GM18907 (cell line): ENCODE results near the gene PSME2.

Experiments
- ATAC-seq: cut with Tn5 transposase; IDR thresholded peaks from one replicate; pipeline ENCODE4 v1.9.1; 2021; ENCODE audit warnings: mild to moderate bottlenecking, moderate library complexity; ENCODE audit not compliant: unreplicated experiment

Gene PSME2

GRCh38 chr14:24179961-24180796 is 33.8 kb upstream of the PSME2 start:
- ATAC-seq, result no peak

- ATAC-seq, result no peak
Measured at GRCh38 chr14:24179294-24179960, 33.0 kb upstream of the PSME2 start.

DNA sequence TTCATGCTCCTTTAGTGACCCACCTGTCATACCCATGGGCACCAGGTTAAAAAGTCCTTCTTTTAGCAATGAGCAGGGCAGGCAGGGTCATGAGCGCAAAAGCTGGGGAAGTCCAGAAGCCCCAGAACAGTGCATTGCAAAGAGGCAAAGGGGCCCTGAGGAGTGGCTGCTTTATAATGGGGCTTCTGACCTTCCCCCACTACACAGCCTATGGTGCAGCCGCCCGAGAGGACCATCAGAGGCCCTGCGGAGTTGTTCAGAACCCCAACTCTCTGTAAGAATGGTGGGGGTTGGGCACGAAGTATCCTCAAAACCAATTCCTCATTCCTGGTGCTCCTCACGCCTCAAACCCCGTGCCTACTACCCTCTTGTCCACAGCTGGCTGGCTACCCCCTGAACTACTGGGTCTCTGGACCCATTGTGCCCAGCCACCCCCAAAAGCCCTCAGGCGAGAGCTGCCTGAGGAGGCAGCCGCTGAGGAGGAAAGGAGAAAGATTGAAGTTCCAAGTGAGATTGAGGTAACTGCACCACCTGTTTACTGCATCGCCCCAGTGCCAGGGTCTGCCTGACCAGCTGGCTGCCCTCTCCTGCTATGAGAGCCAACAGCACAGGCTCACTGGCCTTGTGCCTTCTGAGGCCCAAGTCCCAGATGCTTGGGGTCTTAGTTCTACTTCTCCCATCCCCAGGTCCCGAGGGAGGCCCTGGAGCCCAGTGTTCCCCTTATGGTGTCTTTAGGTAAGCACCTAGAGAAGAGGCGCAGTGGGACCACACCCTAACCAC is 32.2 kb upstream of the PSME2 start:
- ATAC-seq, result no peak

DNA sequence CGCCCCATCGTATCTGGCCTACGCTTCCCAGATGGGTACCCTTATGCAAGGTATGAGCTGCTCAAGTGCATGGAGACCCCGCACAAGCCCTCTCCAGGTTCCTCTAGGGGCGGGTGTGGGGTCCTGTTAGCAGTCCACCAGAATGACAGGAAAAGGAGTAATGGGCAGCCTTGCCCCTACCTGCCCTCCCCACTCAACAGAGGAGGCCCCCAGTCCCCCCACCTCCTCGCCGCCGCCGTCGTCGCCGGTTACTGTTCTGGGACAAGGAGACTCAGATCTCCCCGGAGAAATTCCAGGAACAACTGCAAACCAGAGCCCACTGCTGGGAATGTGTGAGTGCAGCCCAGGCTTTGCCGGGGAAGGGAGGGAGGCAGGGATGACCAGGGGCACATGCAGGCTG is 31.5 kb upstream of the PSME2 start:
- ATAC-seq, result no peak

GRCh38 chr14:24177041-24177825 is 30.8 kb upstream of the PSME2 start:
- no peak for ATAC-seq

DNA sequence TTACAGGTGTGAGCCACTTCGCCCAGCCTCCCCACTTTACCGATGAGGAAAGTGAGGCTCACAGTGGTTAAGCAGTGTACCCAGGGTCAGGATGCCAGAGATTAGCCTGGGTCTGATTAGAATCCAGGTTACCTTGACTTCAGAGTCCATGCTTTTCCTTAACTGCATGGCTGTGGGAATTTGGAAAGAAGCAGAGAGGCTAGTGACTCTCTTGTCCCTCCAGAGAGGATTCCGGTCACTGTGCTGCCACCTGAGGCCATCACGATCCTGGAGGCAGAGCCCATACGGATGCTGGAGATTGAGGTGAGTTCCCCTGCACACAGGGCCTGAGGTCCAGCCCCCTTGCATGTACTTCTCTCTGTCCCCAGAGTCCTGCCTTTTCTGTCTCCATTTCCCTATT is 30.2 kb upstream of the PSME2 start:
- ATAC-seq, result no peak

- no peak for ATAC-seq
Measured at GRCh38 chr14:24172871-24173281, 26.5 kb upstream of the PSME2 start.

GRCh38 chr14:24172261-24172860 is 26.0 kb upstream of the PSME2 start:
- no peak for ATAC-seq

DNA sequence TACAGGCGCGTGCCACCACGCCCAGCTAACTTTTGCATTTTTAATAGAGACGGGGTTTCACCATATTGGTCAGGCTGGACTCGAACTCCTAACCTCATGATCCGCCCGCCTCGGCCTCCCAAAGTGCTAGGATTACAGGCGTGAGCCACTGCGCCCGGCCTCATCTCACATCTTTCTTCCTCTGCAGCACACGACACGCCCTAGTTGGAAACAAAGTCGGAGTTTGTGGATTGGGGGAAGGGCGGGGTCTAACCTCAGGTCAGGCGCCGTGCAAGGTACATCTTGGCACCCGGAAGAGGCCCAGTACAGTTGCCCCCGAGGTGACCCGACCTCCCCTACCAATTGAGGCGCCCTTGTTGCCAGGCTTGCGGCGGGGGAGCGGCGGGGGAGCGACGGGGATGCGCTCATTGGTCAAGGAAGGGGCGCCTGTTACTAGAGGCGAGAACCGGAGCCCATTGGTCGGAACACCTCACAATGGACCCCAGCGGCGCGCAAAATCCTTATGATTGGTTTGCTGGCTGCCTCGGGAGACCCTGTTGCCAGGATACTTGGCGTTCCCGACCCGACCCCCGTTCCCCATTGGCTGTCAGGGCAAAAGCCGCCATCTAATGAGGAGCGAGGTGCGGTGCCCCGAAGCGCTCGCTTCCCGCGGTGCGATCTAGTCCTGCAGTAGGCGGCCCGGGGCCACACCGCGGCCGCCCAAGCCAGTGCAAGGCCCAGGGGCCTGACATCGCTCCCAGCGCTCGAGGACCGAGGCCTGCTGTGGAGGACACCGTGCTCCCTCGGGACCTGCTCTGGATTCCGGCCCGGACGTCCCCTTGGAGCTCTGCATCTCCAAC is 25.2 kb upstream of the PSME2 start, which contains the start of gene REC8:
Gene REC8 (plus strand): TSS at position 659 of the 839 bp plus-strand sequence. CDS start 473 bp downstream, outside the sequence.
- ATAC-seq, result peak; percentile 83

DNA sequence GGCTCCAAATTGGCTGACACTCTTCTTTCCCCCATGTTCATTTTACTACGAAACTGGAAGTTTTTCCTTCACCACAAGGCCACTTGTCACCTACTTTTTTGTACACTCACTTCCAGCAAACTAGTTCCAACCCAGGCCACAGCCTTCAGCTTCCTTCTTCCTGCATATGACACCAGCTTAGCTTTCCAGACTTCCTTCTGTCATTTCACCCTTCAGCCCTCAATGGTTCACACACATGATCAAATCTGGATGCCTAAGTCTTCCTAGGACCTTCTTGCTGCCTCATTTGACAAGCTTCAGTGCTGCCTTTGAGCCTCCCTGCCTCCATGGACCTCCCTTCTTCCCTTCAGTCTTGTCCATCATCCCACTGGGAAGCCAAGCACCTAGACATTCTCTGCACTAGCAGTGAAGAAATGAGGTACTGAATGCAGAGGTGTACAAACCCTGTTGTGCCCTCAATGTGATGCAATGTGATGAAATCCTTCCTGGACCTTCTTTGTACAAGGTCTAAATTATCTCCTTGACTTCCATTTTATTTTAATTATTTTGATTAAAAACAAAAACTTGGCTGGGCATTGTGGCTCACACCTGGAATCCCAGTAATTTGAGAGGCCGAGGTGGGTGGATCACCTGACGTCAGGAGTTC is 21.2 kb upstream of the PSME2 start:
- ATAC-seq, result no peak

DNA sequence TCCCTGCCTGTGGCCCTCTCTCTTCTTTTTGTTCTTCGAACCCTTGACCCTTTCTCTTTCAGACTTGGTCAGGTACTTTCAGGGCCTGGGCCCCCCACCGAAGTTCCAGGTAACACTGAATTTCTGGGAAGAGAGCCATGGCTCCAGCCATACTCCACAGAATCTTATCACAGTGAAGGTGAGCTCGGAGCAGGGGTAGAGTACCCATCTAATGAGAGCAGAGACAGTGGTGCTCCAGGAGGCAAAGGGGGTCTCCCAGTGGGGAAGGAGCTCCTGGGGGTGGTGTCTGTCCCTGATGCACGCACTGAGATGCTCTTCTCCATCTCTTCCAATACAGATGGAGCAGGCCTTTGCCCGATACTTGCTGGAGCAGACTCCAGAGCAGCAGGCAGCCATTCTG is 19.4 kb upstream of the PSME2 start:
- ATAC-seq, result no peak

- no peak for ATAC-seq
Measured at GRCh38 chr14:24164518-24164991, 18.1 kb upstream of the PSME2 start.

DNA sequence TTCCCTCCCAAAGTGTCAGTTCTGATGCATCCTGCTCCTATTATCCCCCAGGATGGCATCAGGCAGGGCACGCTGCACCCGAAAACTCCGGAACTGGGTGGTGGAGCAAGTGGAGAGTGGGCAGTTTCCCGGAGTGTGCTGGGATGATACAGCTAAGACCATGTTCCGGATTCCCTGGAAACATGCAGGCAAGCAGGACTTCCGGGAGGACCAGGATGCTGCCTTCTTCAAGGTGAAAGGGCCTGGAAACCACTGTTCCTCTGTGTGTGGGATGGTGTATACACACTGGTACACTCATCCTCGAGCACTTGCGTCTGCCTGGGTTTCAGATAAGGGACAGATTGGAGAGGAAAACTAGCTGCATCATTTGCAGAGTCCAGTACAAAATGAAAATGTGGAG is 15.7 kb upstream of the PSME2 start:
- ATAC-seq, result no peak

- ATAC-seq, result peak; percentile 83
Measured at GRCh38 chr14:24160850-24161804, 14.7 kb upstream of the PSME2 start, which contains the start of gene IRF9. Gene IRF9, plus strand, starts transcription at chr14:24161265. Its CDS starts 880 bp downstream, at chr14:24162145.

DNA sequence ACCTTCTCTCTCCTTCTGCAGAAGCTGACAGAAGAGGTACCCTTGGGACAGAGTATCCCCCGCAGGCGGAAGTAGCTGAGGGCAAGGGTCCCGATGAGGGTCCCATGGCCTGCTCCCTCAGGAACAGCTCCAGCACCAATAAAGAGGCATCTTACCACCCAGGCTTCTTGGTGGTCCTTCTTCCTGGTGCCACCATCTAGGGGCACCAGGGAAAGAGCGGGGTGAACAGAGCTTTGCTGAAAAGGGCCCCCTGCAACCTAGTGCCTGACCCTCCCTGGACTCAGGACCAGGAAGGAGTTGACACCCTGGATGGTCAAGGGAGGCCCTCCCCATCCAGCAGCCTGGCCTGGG is 14.1 kb upstream of the PSME2 start:
- ATAC-seq, result peak; percentile 4

GRCh38 chr14:24159777-24160498 is 13.5 kb upstream of the PSME2 start:
- ATAC-seq, result no peak

GRCh38 chr14:24157331-24157730 is 10.9 kb upstream of the PSME2 start:
- ATAC-seq, result no peak
